Hematopoietic multipotent progenitor cell (in vitro differentiated cells): ENCODE data around the gene AQP4. TPM values are rescaled to one million over a fixed set of nuclear protein-coding genes. Genes with fewer than 3 reads are reported as not detected.

Source experiments
- DNase-seq, 3 donors: peaks; one replicate each; pipeline ENCODE4 v3.0.0-alpha.2; 2011 to 2015; ENCODE audit warnings: low read depth in 2 of 3, low spot score in 2 of 3
- total RNA-seq: library from RNA; depleted of rRNA; stranded (reverse); fragments of >200 nt; gene quantifications from one replicate; pipeline ENCODE4 v1.2.3, GENCODE V29; 2012

The AQP4 gene
- total RNA-seq, 1 donor, result not detected

GRCh38 chr18:26843760-26844159 is 21.7 kb downstream of the AQP4 start:
- no peak for DNase-seq

- DNase-seq, result no peak
Observed at GRCh38 chr18:26840965-26841364, 24.5 kb downstream of the AQP4 start.

- no peak for DNase-seq
Observed at GRCh38 chr18:26839609-26840008, 25.9 kb downstream of the AQP4 start.

- no peak for DNase-seq
Observed at GRCh38 chr18:26832302-26832701, 33.2 kb downstream of the AQP4 start.

GRCh38 chr18:26827581-26827980 is 37.9 kb downstream of the AQP4 start:
- no peak for DNase-seq

GRCh38 chr18:26826656-26827235 is 38.8 kb downstream of the AQP4 start:
- no peak for DNase-seq

- DNase-seq, result no peak
Observed at GRCh38 chr18:26821181-26821580, 44.3 kb downstream of the AQP4 start.

- DNase-seq, result no peak
Observed at GRCh38 chr18:26819046-26819445, 46.5 kb downstream of the AQP4 start.

GRCh38 chr18:26818461-26818860 is 47.0 kb downstream of the AQP4 start:
- no peak for DNase-seq

GRCh38 chr18:26813043-26813442 is 52.5 kb downstream of the AQP4 start:
- peak in 2 of 3 donors; percentile 9 to 12 for DNase-seq

- no peak for DNase-seq
Observed at GRCh38 chr18:26812462-26812861, 53.0 kb downstream of the AQP4 start.

GRCh38 chr18:26809346-26809745 is 56.2 kb downstream of the AQP4 start:
- no peak for DNase-seq

GRCh38 chr18:26806224-26806623 is 59.3 kb downstream of the AQP4 start:
- no peak for DNase-seq

GRCh38 chr18:26804519-26804918 is 61.0 kb downstream of the AQP4 start:
- no peak for DNase-seq

GRCh38 chr18:26803643-26804042 is 61.9 kb downstream of the AQP4 start:
- DNase-seq, result no peak

- no peak for DNase-seq
Observed at GRCh38 chr18:26802330-26803200, 62.9 kb downstream of the AQP4 start.
